Skeletal muscle tissue (tissue), 5 donors: ENCODE data around the gene FAM161A. TPM values are rescaled to one million over a fixed set of nuclear protein-coding genes. Genes with fewer than 3 reads are reported as not detected.

Source experiments
- H3K27ac ChIP-seq: one replicate; pipeline ENCODE4 v1.7.0; 2013; ENCODE audit warnings: mild to moderate bottlenecking, low read depth, low read length, inconsistent platforms
- H3K27me3 ChIP-seq, 3 donors: one replicate each; pipeline ENCODE4 v1.7.0; 2013; ENCODE audit warnings: low read length in 3 of 3; ENCODE audit not compliant: control insufficient read depth in 3 of 3, insufficient read depth in 3 of 3
- H3K36me3 ChIP-seq, 3 donors: one replicate each; pipeline ENCODE4 v1.7.0; 2013; ENCODE audit warnings: low read length in 3 of 3; ENCODE audit not compliant: control insufficient read depth in 3 of 3, insufficient read depth in 3 of 3
- H3K4me1 ChIP-seq, 3 donors: one replicate each; pipeline ENCODE4 v1.7.0; 2013; ENCODE audit warnings: low read length in 3 of 3, mild to moderate bottlenecking in 3 of 3; ENCODE audit not compliant: control insufficient read depth in 3 of 3, insufficient read depth in 3 of 3
- H3K4me3 ChIP-seq, 3 donors: one replicate each; pipeline ENCODE4 v1.7.0; 2013; ENCODE audit warnings: low read length in 3 of 3
- H3K9ac ChIP-seq, 3 donors: one replicate each; pipeline ENCODE4 v1.7.0; 2013; ENCODE audit warnings: low read length in 3 of 3, mild to moderate bottlenecking in 3 of 3, moderate library complexity in 2 of 3, low read depth in 1 of 3
- H3K9me3 ChIP-seq, 3 donors: one replicate each; pipeline ENCODE4 v1.7.0; 2013; ENCODE audit warnings: low read length in 3 of 3; ENCODE audit not compliant: control insufficient read depth in 3 of 3
- small RNA-seq: library from RNA; depleted of rRNA; stranded (forward); fragments of <200 nt; gene quantifications from one replicate; pipeline ENCODE3, GENCODE V24; 2014
- total RNA-seq: library from RNA; depleted of rRNA; stranded (reverse); fragments of >200 nt; gene quantifications from one replicate; pipeline ENCODE4 v1.2.3, GENCODE V29; 2014
- donor health status: Osteomylitis.

Gene FAM161A
- total RNA-seq, 1 donor from 2014 or later = 7.3 TPM

DNA sequence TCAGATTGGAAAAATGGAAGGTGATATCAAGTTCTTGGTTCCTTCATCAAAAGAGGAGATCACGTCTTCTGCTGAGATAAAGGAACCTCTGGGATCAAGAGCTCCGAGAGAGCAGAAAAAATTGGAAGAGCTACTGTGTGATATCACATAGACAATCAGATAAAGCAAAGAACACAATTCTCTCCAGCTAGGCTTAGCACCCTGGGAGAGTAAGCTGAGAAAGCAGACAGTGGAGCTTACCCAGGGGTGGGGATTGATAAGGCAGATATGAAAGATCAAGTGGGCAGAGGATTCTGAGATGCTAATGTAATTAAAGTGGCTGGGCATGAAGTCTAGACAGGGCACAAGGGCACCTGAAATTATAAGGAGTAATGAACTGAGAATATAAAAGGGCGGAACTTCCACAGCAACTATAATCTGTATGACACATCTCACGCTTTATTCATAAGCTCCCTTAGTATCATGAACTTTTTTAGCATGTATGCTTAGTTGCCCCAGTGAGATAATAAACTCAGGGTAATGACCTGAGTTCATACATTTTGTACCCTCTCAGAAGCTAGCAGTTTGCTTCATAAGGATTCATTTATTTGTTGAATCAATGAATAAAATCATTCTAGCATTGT is 65.8 kb downstream of the FAM161A start:
- Histone ChIP-seq H3K27ac (no peak overlapping the region), H3K4me1 (no peaks in the 10 kb centered on the region), H3K4me3 (no peak overlapping the region), H3K9me3 (no peaks in the 10 kb centered on the region), H3K9ac (no peak overlapping the region), H3K27me3 (no peaks in the 10 kb centered on the region), H3K36me3 (no peaks in the 10 kb centered on the region)

DNA sequence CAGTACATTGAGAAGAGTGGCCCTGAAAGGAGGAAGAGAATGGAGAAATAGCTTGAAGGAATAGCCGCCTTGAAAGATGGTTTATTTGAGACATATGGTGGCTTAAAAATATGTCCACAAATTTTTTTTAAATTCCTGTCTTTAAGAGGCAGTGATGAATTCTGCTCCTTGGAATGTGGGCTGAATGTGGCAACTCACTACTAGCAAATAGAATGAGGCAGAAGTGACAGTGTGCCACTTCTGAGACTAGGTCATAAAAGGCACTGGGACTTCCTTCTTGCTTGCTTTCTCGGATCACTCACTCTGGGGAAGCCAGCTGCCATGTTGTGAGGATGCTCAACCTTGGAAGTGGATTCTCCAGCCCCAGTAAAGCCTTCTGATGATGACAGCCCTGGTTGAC is 67.0 kb downstream of the FAM161A start:
- Histone ChIP-seq H3K27ac (no peak overlapping the region), H3K27me3 (no peaks in the 10 kb centered on the region), H3K9me3 (no peaks in the 10 kb centered on the region), H3K36me3 (no peaks in the 10 kb centered on the region), H3K9ac (no peak overlapping the region), H3K4me1 (no peaks in the 10 kb centered on the region), H3K4me3 (no peak overlapping the region)

DNA sequence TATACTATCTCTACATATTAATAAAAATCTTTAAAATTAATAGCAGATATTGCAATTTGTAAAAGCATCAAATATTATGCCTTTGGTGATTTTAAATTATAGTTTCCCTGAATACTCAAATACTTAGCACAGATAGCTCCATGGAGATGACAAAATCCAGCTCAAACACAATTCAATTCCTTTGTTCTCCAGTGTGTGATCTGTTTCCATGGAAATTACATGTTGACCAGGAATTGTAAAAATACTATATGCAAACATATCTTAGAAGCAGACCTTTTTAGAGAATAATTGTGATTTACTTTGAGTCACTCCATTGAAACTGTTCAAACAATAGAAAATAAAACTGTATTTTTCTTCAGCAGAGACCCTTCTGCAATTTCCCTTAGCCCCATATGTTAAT is 68.3 kb downstream of the FAM161A start:
- Histone ChIP-seq H3K4me1 (no peaks in the 10 kb centered on the region), H3K4me3 (no peak overlapping the region), H3K36me3 (no peaks in the 10 kb centered on the region), H3K9ac (no peak overlapping the region), H3K27ac (no peak overlapping the region), H3K9me3 (no peaks in the 10 kb centered on the region), H3K27me3 (no peaks in the 10 kb centered on the region)

DNA sequence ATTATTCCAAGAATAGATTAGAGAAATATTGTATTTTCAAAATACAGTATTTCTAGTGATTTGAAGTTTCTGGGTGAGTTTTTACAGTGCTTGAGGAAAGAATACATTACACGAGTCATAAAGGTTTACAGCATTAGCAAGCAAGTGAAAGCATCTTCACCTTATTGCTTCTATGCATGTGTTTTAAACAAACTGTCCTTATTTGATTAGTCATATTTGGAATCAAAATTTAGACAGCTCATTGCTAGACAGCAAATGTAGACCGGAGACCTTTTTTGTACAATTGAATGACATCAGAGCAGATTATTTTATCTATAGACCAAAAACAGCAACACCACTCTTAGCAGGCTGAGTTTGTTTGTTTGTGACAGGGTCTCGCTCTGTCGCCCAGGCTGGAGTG is 69.2 kb downstream of the FAM161A start:
- no peaks in the 10 kb centered on the region for H3K9me3 ChIP-seq
- no peaks in the 10 kb centered on the region for H3K27me3 ChIP-seq
- no peaks in the 10 kb centered on the region for H3K36me3 ChIP-seq
- no peak overlapping the region for H3K27ac ChIP-seq
- no peak overlapping the region for H3K4me3 ChIP-seq
- H3K4me1 ChIP-seq = no peaks in the 10 kb centered on the region
- peak overlapping the region in 1 of 3 donors; percentile 3 for H3K9ac ChIP-seq

DNA sequence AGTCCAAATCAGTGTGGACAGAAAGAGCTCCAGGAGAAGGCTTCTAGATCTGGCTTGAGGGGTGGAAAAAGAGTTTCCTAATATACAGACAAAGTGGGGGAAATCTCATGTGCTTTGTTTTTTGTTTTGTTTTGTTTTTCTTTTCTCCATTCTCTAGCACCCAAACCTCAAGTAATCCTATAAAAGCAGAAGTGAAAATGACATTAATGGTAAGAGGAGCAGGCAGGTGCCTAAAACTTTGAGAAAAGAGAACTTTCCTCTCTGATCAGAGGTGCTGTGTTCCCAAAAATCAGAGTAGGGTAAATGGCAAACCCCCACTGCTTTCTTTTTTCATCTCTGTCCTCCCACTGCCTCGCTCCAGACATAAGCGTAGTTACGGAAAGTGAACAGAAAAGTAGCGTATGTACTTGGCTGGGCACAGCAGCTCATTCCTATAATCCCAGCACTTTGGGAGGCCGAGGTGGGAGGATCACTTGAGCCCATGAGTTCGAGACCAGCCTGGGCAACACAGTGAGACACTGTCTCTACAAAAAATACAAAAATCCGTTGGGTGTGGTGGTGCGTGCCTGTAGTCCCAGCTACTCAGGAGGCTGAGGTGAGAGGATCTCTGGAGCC is 77.8 kb downstream of the FAM161A start:
- Histone ChIP-seq H3K9ac (no peak overlapping the region), H3K27me3 (no peaks in the 10 kb centered on the region), H3K4me1 (no peaks in the 10 kb centered on the region), H3K27ac (no peak overlapping the region), H3K36me3 (no peaks in the 10 kb centered on the region), H3K9me3 (no peaks in the 10 kb centered on the region), H3K4me3 (no peak overlapping the region)

Small RNAs within 50 kb of the gene (small RNA-seq; reads per million reads assigned to genes)
- not detected for gene RPS24P7

Other genes starting within 250 kb of the FAM161A start
- 141 TPM for gene CCT4, start 34.6 kb upstream of the FAM161A start, total RNA-seq
- gene COMMD1, start 51.6 kb upstream of the FAM161A start, total RNA-seq = 57.9 TPM